ENCODE results near the gene SLC35F4. TPM values are rescaled to one million over a fixed set of nuclear protein-coding genes. Genes with fewer than 3 reads are reported as not detected.
"Not testable (repeated sequence)": the region's sequence is repeated elsewhere in the genome, so short reads cannot be mapped to it uniquely, and the experiment has no call there.

The SLC35F4 gene
- total RNA-seq, 1 donor from 2014 or later, result not detected

DNA sequence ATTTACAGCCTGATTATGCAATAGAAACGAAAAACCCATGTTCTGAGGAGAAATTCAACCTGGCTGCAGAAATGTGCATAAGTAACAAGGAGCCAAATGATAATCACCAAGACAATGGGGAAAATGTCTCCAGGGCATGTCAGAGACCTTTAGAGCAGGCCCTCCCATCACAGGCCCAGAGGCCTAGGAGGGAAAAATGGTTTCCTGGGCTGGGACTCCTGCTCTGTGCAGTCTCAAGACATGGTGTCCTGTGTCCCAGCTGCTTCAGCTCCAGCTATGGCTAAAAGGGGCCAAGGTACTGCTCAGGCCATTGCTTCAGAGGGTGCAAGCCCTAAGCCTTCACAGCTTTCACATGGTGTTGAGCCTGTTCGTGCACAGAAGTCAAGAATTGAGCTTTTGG is 156.0 kb downstream of the SLC35F4 start:
- Mint-ChIP-seq H3K27ac (ENCODE audit: unreplicated experiment) (no peak overlapping the region), H3K4me1 (ENCODE audit: unreplicated experiment) (no peaks in the 10 kb centered on the region), H3K27me3 (ENCODE audit: unreplicated experiment) (no peaks in the 10 kb centered on the region), H3K9me3 (ENCODE audit: unreplicated experiment) (peaks cover 10% of the 10 kb centered on the region), H3K36me3 (ENCODE audit: unreplicated experiment) (no peaks in the 10 kb centered on the region), H3K4me3 (ENCODE audit: unreplicated experiment) (no peak overlapping the region)
- TF ChIP-seq, protein P1, sequence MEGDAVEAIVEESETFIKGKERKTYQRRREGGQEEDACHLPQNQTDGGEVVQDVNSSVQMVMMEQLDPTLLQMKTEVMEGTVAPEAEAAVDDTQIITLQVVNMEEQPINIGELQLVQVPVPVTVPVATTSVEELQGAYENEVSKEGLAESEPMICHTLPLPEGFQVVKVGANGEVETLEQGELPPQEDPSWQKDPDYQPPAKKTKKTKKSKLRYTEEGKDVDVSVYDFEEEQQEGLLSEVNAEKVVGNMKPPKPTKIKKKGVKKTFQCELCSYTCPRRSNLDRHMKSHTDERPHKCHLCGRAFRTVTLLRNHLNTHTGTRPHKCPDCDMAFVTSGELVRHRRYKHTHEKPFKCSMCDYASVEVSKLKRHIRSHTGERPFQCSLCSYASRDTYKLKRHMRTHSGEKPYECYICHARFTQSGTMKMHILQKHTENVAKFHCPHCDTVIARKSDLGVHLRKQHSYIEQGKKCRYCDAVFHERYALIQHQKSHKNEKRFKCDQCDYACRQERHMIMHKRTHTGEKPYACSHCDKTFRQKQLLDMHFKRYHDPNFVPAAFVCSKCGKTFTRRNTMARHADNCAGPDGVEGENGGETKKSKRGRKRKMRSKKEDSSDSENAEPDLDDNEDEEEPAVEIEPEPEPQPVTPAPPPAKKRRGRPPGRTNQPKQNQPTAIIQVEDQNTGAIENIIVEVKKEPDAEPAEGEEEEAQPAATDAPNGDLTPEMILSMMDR (IDR thresholded peaks at IDR 0.05), result no peak
- no peak for DNase-seq (ENCODE audit: extremely low spot score, unreplicated experiment)

DNA sequence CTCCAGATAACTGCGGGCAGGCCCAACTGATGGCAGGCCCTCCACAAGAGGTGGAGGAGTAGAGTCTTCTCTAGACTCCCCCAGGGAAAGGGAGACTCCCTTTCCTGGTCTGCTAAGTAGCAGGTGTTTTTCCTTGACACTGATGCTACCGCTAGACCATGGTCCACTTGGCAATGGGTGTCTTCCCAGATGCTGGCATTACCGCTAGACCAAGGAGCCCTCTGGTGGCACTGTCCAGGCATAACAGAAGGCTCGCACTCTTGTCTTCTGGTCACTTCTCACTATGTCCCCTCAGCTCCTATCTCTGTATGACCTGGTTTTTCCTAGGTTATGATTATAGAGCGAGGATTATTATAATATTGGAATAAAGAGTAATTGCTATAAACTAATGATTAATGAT is 156.8 kb downstream of the SLC35F4 start:
- not testable (repeated sequence) for H3K36me3 Mint-ChIP-seq (ENCODE audit: unreplicated experiment); H3K27me3 Mint-ChIP-seq (ENCODE audit: unreplicated experiment); H3K4me1 Mint-ChIP-seq (ENCODE audit: unreplicated experiment); DNase-seq (ENCODE audit: extremely low spot score, unreplicated experiment); H3K4me3 Mint-ChIP-seq (ENCODE audit: unreplicated experiment); H3K27ac Mint-ChIP-seq (ENCODE audit: unreplicated experiment)
- H3K9me3 Mint-ChIP-seq (ENCODE audit: unreplicated experiment), result peaks cover 10% of the 10 kb centered on the region

DNA sequence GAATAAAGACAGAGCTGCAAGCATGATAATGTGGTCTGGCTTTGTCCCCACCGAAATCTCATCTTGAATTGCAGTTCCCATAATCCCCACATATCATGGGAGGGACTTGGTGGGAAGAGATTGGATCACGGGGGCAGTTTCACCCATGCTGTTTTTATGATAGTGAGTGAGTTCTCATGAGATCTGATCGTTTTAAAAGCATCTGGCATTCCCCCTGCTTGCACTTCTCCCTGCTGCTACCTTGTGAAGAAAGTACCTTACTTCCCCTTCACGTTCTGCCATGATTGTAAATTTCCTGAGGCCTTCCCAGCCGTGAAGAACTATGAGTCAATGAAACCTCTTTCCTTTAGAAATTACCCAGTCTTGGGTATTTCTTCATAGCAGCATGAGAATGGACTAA is 158.7 kb downstream of the SLC35F4 start:
- Mint-ChIP-seq H3K36me3 (ENCODE audit: unreplicated experiment) (no peaks in the 10 kb centered on the region), H3K4me3 (ENCODE audit: unreplicated experiment) (no peak overlapping the region), H3K27me3 (ENCODE audit: unreplicated experiment) (no peaks in the 10 kb centered on the region), H3K27ac (ENCODE audit: unreplicated experiment) (no peak overlapping the region), H3K9me3 (ENCODE audit: unreplicated experiment) (peaks cover 10% of the 10 kb centered on the region), H3K4me1 (ENCODE audit: unreplicated experiment) (no peaks in the 10 kb centered on the region)
- DNase-seq (ENCODE audit: extremely low spot score, unreplicated experiment), result no peak
- TF ChIP-seq, protein P1 (IDR thresholded peaks at IDR 0.05), result no peak

DNA sequence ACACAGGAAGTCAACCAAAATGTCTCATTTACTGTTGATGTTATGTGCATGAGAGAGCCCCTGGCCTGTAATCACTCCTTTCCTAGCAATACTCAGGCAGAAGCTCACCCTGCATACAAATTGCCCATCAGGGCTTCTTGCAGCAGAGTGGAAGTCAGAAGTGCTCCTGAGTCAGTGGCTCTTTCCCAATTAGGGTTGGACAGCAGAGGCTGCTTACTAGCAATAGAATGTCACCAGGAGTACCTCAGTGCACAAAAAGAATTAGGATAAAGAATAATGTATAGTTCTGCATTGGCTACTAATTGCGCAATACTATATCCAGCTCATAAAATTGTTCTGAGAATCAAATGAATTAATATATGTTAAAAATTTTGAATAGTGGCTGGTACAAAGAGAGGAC is 161.1 kb downstream of the SLC35F4 start:
- Mint-ChIP-seq H3K4me1 (ENCODE audit: unreplicated experiment) (no peaks in the 10 kb centered on the region), H3K27me3 (ENCODE audit: unreplicated experiment) (no peaks in the 10 kb centered on the region), H3K4me3 (ENCODE audit: unreplicated experiment) (no peak overlapping the region), H3K9me3 (ENCODE audit: unreplicated experiment) (peaks cover 4% of the 10 kb centered on the region), H3K27ac (ENCODE audit: unreplicated experiment) (no peak overlapping the region), H3K36me3 (ENCODE audit: unreplicated experiment) (no peaks in the 10 kb centered on the region)
- DNase-seq (ENCODE audit: extremely low spot score, unreplicated experiment), result no peak
- TF ChIP-seq, protein P1 (IDR thresholded peaks at IDR 0.05), result no peak

DNA sequence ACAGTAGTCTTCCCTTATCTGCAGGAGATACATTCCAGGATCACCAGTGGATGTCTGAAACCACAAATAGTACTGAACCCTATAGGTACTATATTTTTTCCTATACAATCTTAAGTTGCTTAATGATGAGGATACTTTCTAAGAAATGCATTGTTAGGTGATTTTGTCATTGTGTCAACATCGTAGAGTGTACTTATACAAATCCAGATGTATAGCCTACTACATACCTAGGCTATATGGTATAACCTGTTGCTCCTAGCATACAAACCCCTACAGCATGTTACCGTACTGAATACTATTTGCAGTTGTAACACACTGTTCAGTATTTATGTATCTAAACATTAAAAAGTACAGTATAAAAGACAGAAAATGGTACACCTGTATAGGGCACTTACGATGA is 165.9 kb downstream of the SLC35F4 start:
- no peak for DNase-seq (ENCODE audit: extremely low spot score, unreplicated experiment)
- Mint-ChIP-seq H3K9me3 (ENCODE audit: unreplicated experiment) (no peaks in the 10 kb centered on the region), H3K27ac (ENCODE audit: unreplicated experiment) (no peak overlapping the region), H3K4me3 (ENCODE audit: unreplicated experiment) (no peak overlapping the region), H3K36me3 (ENCODE audit: unreplicated experiment) (no peaks in the 10 kb centered on the region), H3K27me3 (ENCODE audit: unreplicated experiment) (no peaks in the 10 kb centered on the region), H3K4me1 (ENCODE audit: unreplicated experiment) (no peaks in the 10 kb centered on the region)
- TF ChIP-seq, protein P1 (IDR thresholded peaks at IDR 0.05), result no peak

DNA sequence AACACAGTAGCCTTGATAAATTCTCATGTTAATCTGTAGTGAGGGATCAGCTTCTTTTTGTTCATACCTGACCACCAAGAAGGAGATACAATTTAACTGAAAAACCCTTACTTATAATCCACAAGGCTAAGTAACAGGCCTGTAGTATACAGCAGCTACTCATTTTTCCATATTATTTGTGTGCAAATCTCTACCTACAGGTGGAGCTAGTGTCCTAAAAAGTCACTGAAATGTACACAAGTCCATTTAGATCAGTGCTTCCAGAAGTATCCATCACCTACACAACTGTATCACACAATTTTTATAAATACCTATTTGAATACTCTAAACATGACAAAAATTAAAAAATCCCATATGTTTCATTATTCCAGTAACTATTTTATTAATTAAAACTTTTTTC is 173.2 kb downstream of the SLC35F4 start:
- no peaks in the 10 kb centered on the region for H3K9me3 Mint-ChIP-seq (ENCODE audit: unreplicated experiment)
- H3K27ac Mint-ChIP-seq (ENCODE audit: unreplicated experiment), result no peak overlapping the region
- TF ChIP-seq, protein P1 (IDR thresholded peaks at IDR 0.05), result peak; percentile 47
- no peaks in the 10 kb centered on the region for H3K36me3 Mint-ChIP-seq (ENCODE audit: unreplicated experiment)
- no peak for DNase-seq (ENCODE audit: extremely low spot score, unreplicated experiment)
- H3K27me3 Mint-ChIP-seq (ENCODE audit: unreplicated experiment), result no peaks in the 10 kb centered on the region
- H3K4me3 Mint-ChIP-seq (ENCODE audit: unreplicated experiment), result no peak overlapping the region
- no peaks in the 10 kb centered on the region for H3K4me1 Mint-ChIP-seq (ENCODE audit: unreplicated experiment)

Measured in osteocyte (in vitro differentiated cells).